Measurements from ENCODE around the gene STXBP6. TPM values are rescaled to one million over a fixed set of nuclear protein-coding genes. Genes with fewer than 3 reads are reported as not detected.
A peak's percentile ranks its signal among the peaks of the same experiment; 100 is the strongest.

STXBP6 gene
- total and polyA plus RNA-seq, 2 experiments from 2014 or later: 19.7 to 29.0 TPM

DNA sequence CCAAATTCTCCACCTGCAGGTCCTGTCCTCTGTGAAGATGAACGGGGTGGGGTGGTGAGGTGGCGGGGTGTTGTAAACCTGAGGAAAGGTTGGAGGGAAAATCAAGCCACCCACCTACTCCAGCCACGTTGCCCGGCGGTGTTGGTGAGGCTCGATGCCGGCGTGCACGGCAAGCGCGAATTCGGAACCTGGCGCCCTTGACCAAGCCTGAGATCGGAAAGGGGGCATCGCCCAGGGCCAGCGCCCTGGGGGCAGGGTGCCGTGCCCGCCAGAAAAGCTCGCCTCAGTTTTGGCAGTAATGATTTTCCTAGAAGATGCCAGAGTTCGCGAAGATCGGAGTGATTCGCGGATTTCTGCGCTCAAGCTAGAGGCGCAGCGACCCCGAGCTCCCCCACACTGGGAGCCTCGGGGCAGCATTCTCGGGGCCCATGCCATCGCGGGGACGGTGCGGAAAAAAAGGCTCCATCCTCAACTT is 817 bp downstream of the STXBP6 start:
- peak; percentile 45 for DNase-seq (ENCODE audit: low spot score)
- H3K27ac ChIP-seq (ENCODE audit: low read depth): no peak overlapping the region
- peak overlapping the region; percentile 96 for H2AFZ ChIP-seq
- no peaks in the 10 kb centered on the region for H3F3A ChIP-seq (replicated peaks; ENCODE audit: low read depth)
- H3K36me3 ChIP-seq (ENCODE audit: insufficient read depth): no peaks in the 10 kb centered on the region; the same call in 1 of the 2 replicates
- peaks cover 49% of the 10 kb centered on the region for H3K27me3 ChIP-seq (ENCODE audit: insufficient read depth)
- H3K4me3 Mint-ChIP-seq: peak overlapping the region; percentile 78
- peak; percentile 14 for ATAC-seq
- H3K27me3 Mint-ChIP-seq (ENCODE audit: insufficient read depth, low read depth, poor library complexity): peaks cover 28% of the 10 kb centered on the region
- H3K36me3 Mint-ChIP-seq (ENCODE audit: low read depth): no peaks in the 10 kb centered on the region; the same call in 2 of the 3 replicates
- H3K4me1 ChIP-seq (ENCODE audit: insufficient read depth): peaks cover 46% of the 10 kb centered on the region
- peak overlapping the region; percentile 66 for H3K4me3 ChIP-seq
- no peaks in the 10 kb centered on the region for H3K9me2 ChIP-seq (ENCODE audit: insufficient read depth)
- H3K4me2 ChIP-seq: peak overlapping the region; percentile 93
- TF ChIP-seq POLR2AphosphoS5 (IDR thresholded peaks at IDR 0.05; ENCODE audit: low read depth) (no peak), CREB1 (CRISPR knock-in tag; IDR thresholded peaks at IDR 0.05; ENCODE audit: low read depth) (no peak), EZH2phosphoT487 (IDR thresholded peaks at IDR 0.05; ENCODE audit: unreplicated experiment) (no peak), NANOG (IDR thresholded peaks at IDR 0.05; ENCODE audit: borderline replicate concordance) (no peak), ZNF114 (CRISPR knock-in tag; IDR thresholded peaks at IDR 0.05) (no peak)
- TF ChIP-seq, protein P1, sequence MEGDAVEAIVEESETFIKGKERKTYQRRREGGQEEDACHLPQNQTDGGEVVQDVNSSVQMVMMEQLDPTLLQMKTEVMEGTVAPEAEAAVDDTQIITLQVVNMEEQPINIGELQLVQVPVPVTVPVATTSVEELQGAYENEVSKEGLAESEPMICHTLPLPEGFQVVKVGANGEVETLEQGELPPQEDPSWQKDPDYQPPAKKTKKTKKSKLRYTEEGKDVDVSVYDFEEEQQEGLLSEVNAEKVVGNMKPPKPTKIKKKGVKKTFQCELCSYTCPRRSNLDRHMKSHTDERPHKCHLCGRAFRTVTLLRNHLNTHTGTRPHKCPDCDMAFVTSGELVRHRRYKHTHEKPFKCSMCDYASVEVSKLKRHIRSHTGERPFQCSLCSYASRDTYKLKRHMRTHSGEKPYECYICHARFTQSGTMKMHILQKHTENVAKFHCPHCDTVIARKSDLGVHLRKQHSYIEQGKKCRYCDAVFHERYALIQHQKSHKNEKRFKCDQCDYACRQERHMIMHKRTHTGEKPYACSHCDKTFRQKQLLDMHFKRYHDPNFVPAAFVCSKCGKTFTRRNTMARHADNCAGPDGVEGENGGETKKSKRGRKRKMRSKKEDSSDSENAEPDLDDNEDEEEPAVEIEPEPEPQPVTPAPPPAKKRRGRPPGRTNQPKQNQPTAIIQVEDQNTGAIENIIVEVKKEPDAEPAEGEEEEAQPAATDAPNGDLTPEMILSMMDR (conservative IDR thresholded peaks at IDR 0.05; ENCODE audit: low read depth in 2 of 2): no peak
- TF ChIP-seq, protein P2, sequence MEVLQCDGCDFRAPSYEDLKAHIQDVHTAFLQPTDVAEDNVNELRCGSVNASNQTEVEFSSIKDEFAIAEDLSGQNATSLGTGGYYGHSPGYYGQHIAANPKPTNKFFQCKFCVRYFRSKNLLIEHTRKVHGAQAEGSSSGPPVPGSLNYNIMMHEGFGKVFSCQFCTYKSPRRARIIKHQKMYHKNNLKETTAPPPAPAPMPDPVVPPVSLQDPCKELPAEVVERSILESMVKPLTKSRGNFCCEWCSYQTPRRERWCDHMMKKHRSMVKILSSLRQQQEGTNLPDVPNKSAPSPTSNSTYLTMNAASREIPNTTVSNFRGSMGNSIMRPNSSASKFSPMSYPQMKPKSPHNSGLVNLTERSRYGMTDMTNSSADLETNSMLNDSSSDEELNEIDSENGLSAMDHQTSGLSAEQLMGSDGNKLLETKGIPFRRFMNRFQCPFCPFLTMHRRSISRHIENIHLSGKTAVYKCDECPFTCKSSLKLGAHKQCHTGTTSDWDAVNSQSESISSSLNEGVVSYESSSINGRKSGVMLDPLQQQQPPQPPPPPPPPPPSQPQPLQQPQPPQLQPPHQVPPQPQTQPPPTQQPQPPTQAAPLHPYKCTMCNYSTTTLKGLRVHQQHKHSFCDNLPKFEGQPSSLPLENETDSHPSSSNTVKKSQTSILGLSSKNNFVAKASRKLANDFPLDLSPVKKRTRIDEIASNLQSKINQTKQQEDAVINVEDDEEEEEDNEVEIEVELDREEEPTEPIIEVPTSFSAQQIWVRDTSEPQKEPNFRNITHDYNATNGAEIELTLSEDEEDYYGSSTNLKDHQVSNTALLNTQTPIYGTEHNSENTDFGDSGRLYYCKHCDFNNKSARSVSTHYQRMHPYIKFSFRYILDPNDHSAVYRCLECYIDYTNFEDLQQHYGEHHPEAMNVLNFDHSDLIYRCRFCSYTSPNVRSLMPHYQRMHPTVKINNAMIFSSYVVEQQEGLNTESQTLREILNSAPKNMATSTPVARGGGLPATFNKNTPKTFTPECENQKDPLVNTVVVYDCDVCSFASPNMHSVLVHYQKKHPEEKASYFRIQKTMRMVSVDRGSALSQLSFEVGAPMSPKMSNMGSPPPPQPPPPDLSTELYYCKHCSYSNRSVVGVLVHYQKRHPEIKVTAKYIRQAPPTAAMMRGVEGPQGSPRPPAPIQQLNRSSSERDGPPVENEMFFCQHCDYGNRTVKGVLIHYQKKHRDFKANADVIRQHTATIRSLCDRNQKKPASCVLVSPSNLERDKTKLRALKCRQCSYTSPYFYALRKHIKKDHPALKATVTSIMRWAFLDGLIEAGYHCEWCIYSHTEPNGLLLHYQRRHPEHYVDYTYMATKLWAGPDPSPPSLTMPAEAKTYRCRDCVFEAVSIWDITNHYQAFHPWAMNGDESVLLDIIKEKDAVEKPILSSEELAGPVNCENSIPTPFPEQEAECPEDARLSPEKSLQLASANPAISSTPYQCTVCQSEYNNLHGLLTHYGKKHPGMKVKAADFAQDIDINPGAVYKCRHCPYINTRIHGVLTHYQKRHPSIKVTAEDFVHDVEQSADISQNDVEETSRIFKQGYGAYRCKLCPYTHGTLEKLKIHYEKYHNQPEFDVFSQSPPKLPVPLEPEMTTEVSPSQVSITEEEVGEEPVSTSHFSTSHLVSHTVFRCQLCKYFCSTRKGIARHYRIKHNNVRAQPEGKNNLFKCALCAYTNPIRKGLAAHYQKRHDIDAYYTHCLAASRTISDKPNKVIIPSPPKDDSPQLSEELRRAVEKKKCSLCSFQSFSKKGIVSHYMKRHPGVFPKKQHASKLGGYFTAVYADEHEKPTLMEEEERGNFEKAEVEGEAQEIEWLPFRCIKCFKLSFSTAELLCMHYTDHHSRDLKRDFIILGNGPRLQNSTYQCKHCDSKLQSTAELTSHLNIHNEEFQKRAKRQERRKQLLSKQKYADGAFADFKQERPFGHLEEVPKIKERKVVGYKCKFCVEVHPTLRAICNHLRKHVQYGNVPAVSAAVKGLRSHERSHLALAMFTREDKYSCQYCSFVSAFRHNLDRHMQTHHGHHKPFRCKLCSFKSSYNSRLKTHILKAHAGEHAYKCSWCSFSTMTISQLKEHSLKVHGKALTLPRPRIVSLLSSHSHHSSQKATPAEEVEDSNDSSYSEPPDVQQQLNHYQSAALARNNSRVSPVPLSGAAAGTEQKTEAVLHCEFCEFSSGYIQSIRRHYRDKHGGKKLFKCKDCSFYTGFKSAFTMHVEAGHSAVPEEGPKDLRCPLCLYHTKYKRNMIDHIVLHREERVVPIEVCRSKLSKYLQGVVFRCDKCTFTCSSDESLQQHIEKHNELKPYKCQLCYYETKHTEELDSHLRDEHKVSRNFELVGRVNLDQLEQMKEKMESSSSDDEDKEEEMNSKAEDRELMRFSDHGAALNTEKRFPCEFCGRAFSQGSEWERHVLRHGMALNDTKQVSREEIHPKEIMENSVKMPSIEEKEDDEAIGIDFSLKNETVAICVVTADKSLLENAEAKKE (CRISPR knock-in tag; IDR thresholded peaks at IDR 0.05): no peak
- TF ChIP-seq, protein P3, sequence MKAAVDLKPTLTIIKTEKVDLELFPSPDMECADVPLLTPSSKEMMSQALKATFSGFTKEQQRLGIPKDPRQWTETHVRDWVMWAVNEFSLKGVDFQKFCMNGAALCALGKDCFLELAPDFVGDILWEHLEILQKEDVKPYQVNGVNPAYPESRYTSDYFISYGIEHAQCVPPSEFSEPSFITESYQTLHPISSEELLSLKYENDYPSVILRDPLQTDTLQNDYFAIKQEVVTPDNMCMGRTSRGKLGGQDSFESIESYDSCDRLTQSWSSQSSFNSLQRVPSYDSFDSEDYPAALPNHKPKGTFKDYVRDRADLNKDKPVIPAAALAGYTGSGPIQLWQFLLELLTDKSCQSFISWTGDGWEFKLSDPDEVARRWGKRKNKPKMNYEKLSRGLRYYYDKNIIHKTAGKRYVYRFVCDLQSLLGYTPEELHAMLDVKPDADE (IDR thresholded peaks at IDR 0.05): no peak
- TF ChIP-seq, protein P4, sequence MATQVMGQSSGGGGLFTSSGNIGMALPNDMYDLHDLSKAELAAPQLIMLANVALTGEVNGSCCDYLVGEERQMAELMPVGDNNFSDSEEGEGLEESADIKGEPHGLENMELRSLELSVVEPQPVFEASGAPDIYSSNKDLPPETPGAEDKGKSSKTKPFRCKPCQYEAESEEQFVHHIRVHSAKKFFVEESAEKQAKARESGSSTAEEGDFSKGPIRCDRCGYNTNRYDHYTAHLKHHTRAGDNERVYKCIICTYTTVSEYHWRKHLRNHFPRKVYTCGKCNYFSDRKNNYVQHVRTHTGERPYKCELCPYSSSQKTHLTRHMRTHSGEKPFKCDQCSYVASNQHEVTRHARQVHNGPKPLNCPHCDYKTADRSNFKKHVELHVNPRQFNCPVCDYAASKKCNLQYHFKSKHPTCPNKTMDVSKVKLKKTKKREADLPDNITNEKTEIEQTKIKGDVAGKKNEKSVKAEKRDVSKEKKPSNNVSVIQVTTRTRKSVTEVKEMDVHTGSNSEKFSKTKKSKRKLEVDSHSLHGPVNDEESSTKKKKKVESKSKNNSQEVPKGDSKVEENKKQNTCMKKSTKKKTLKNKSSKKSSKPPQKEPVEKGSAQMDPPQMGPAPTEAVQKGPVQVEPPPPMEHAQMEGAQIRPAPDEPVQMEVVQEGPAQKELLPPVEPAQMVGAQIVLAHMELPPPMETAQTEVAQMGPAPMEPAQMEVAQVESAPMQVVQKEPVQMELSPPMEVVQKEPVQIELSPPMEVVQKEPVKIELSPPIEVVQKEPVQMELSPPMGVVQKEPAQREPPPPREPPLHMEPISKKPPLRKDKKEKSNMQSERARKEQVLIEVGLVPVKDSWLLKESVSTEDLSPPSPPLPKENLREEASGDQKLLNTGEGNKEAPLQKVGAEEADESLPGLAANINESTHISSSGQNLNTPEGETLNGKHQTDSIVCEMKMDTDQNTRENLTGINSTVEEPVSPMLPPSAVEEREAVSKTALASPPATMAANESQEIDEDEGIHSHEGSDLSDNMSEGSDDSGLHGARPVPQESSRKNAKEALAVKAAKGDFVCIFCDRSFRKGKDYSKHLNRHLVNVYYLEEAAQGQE (IDR thresholded peaks at IDR 0.05; ENCODE audit: unreplicated experiment): no peak
- H3K79me2 ChIP-seq (replicated peaks; ENCODE audit: insufficient read depth): peaks cover 18% of the 10 kb centered on the region
- H3K9me3 Mint-ChIP-seq: no peaks in the 10 kb centered on the region; the same call in 2 of the 3 replicates
- 0 out of 2 replicates have a peak, but pooled peaks cover 8% of the 10 kb centered on the region for H4K20me1 ChIP-seq (replicated peaks; ENCODE audit: insufficient read depth)
- H3K27ac Mint-ChIP-seq: no peak overlapping the region
- H3K4me1 Mint-ChIP-seq: peaks cover 30% of the 10 kb centered on the region

Data from GM23338 (cell line).